HFFc6 (cell line): ENCODE measurements around the gene CLIC3. TPM values are rescaled to one million over a fixed set of nuclear protein-coding genes. Genes with fewer than 3 reads are reported as not detected.
"Not testable (repeated sequence)": the region's sequence is repeated elsewhere in the genome, so short reads cannot be mapped to it uniquely, and the experiment has no call there.

Source experiments
- DNase-seq: peaks from one replicate; pipeline ENCODE4 v3.0.0-alpha.2; 2018
- H3K27ac Mint-ChIP-seq: 2 replicates; pipeline ENCODE4 v1.8.0; 2020; ENCODE audit warnings: mild to moderate bottlenecking, mixed read lengths
- H3K27me3 Mint-ChIP-seq: 2 replicates; pipeline ENCODE4 v1.8.0; 2021; ENCODE audit warnings: mild to moderate bottlenecking, moderate library complexity, mixed read lengths; ENCODE audit not compliant: insufficient read depth
- H3K36me3 Mint-ChIP-seq: 2 replicates; pipeline ENCODE4 v1.8.0; 2021; ENCODE audit warnings: low read depth, mixed read lengths
- H3K4me1 Mint-ChIP-seq: 2 replicates; pipeline ENCODE4 v1.8.0; 2020; ENCODE audit warnings: low read depth, mixed read lengths
- H3K4me3 Mint-ChIP-seq: 2 replicates; pipeline ENCODE4 v1.8.0; 2020; ENCODE audit warnings: mild to moderate bottlenecking, moderate library complexity, mixed read lengths
- H3K9me3 Mint-ChIP-seq: 2 replicates; pipeline ENCODE4 v1.8.0; 2020; ENCODE audit warnings: mild to moderate bottlenecking, mixed read lengths
- total RNA-seq, 6 experiments: library from RNA; stranded (reverse); fragmentation: NEBNext Ultra II Directional; extraction: Animal tissue kit (Norgen Biotek cat#: 25700); gene quantifications; 2 replicates in 1 of 6; 3 replicates in 5 of 6; pipeline ENCODE4 v1.2.3, GENCODE V29; 2021
- TF ChIP-seq, protein P1 (sequence below): fragments of 200-600 bp; sonication (generic); IDR thresholded peaks from 2 replicates; pipeline ENCODE4 v1.5.0; 2021; ENCODE audit warnings: antibody characterized with exemption, mild to moderate bottlenecking

The CLIC3 gene
- total RNA-seq, 6 experiments from 2014 or later = 2.7 to 14.6 (median 4.0) TPM

DNA sequence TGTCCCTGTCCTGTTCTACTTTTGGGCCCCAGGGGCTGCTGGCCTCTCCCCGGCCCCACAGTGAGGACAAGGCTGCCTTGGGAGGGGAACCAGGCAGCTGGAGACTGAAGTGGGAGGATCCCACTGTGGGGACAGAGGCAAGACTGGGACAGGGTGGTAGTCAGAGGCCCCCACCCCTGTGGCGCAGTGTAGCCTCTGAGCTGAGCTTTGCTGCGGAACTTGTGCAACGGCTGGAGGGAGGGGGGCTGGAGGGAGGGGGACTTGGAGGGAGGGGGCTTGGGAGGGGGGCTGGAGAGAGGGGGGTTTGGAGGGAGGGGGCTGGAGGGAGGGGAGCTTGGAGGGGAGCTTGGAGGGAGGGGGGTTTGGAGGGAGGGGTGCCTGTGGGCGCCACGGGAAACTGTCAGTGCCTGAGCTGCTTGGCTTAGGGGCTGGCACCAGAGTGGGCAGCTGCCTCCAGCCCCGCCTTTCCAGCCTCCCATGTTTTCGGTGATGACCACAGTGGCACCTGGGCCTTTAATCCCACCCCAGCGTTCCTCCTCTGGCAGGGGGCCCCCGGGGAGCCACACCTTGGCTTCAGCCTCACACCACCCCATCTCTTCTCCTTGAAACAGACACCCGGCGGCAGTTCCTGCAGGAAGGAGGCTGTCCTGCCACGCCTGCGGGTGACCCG is 37.8 kb upstream of the CLIC3 start:
- TF ChIP-seq, protein P1, sequence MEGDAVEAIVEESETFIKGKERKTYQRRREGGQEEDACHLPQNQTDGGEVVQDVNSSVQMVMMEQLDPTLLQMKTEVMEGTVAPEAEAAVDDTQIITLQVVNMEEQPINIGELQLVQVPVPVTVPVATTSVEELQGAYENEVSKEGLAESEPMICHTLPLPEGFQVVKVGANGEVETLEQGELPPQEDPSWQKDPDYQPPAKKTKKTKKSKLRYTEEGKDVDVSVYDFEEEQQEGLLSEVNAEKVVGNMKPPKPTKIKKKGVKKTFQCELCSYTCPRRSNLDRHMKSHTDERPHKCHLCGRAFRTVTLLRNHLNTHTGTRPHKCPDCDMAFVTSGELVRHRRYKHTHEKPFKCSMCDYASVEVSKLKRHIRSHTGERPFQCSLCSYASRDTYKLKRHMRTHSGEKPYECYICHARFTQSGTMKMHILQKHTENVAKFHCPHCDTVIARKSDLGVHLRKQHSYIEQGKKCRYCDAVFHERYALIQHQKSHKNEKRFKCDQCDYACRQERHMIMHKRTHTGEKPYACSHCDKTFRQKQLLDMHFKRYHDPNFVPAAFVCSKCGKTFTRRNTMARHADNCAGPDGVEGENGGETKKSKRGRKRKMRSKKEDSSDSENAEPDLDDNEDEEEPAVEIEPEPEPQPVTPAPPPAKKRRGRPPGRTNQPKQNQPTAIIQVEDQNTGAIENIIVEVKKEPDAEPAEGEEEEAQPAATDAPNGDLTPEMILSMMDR = no peak
- Mint-ChIP-seq H3K27me3 (no peaks in the 10 kb centered on the region; the same call in 1 of the 2 replicates), H3K4me3 (no peak overlapping the region), H3K36me3 (no peaks in the 10 kb centered on the region), H3K9me3 (no peaks in the 10 kb centered on the region), H3K4me1 (no peaks in the 10 kb centered on the region), H3K27ac (no peak overlapping the region)
- DNase-seq = no peak

DNA sequence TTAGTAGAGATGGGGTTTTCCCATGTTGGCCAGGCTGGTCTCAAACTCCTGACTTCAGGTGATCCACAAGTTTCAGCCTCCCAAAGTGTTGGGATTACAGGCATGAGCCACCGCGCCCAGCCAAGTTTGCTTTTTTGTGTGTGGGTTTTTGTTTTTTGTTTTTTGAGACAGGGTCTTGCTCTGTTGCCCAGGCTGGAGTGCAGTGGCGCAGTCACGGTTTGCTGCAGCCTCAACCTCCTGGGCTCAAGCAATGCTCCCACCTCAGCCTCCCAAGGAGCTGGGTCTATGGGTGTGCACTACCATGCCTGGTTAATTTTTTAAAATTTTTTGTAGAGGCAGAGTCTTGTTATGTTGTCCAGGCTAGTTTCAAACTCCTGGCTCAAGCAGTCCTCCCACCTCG is 37.1 kb upstream of the CLIC3 start:
- not testable (repeated sequence) for H3K36me3 Mint-ChIP-seq, H3K4me1 Mint-ChIP-seq, DNase-seq, H3K27me3 Mint-ChIP-seq, H3K27ac Mint-ChIP-seq, H3K4me3 Mint-ChIP-seq, H3K9me3 Mint-ChIP-seq

DNA sequence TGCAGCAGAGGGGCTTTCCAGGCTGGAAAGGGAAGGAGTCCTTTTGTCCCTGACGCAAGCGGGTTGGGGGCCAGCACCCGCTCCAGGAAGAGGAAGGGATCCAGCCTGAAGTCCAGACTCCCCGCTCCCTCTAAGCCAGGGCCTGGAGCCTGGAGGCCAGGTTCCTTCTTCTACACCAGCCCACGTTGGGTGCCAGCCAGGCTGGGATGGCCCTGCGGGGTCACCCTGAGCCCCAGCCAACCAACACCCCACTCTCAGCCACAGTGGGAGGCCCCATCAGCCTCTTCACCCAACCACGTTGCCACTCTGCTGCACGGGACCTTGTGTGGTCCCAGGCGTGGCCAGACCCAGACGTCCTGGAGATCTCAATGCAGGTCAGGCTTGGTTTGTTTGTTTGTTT is 36.5 kb upstream of the CLIC3 start:
- Mint-ChIP-seq H3K4me1 (no peaks in the 10 kb centered on the region), H3K27ac (no peak overlapping the region), H3K4me3 (no peak overlapping the region), H3K27me3 (no peaks in the 10 kb centered on the region; the same call in 1 of the 2 replicates), H3K36me3 (no peaks in the 10 kb centered on the region), H3K9me3 (no peaks in the 10 kb centered on the region)
- TF ChIP-seq, protein P1 = no peak
- no peak for DNase-seq

DNA sequence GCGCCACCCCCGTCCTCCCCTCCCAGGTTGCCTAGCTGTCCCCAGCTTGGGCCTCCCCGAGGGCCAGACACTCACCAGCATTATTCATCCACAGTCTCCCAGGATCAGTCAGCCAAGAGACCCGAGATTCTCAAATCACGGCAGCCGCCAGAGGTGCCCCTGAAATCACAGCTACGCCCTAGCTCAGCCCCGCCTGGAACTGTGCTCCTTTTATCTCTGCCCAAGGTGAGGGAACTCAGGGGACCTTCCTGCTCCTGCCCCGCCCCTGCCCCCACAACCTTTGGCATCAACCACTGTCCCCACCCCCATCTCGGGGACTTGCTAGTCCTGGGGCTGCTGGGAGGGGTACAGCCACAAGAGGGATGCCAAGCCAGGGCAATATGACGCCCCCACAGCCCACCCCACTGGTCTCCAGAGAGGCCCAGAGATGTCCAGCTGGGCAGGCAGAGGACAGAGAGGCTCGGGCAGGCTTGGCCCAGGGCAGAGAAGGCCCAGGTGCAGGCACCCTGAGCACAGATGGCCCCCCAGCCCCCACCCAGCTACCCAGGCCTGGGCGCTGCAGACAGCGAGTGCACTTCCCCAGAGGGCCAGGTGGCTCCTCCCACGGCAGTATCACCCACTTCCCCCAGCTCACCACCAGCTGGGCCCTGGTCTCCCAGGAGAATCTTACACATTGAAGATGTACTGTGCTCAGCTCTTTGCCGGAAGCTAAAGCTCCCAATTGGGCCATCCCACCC is 35.7 kb upstream of the CLIC3 start, which contains the start of gene FUT7:
Gene FUT7 (minus strand): TSS at position 185 of the 737 bp plus-strand sequence. CDS start 97 bp downstream, at position 88.
- Mint-ChIP-seq H3K4me3 (no peak within 1 kb of the TSS), H3K4me1 (0 out of 2 replicates have a peak, but pooled peaks cover 4% of the 10 kb centered on the region)

DNA sequence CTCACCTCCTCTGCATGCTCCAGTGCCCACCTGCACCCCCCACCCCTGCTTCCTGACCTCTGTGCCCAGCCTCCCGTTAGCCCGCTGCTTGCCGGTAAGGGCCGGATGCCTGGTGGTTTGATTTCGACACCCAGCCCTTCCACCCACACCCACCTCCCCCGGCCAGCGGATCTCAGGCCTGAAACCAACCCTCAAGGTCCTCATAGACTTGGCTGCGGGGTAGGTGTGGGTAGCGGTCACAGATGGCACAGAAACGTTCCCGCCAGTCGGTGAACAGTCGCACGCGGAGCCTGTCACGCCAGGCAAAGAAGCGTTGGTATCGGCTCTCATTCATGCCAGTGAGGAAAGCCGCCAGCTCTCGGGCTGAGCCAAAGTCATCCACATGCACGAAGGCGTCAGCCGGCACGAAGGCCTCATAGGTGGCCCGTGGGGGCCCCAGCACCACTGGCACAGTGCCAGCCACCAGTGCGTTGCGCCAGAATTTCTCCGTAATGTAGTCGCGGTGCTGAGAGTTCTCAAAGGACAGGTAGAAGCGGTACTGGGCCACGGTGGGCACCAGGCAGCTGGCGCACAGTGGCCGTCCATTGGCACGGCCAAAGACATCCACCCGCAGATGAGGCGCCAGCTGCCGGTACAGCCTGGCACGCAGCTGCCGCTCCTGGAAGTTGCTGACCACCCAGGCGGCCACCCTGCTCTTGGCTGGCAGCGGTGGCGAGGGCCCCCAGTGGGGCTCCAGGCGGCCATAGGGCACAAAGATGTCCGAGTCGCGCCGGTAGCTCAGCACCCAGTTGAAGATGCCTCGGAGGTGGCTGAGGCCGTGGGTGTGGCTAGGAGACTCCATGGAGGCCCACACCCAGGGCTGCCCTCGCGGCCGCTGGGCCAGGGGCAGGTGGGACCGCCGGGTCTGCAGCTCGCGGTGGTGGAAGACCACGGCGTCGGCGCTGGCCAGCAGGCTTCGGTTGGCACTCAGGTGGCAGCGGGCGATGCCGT is 34.5 kb upstream of the CLIC3 start:
- TF ChIP-seq, protein P1 = no peak
- no peaks in the 10 kb centered on the region; the same call in 1 of the 2 replicates for H3K27me3 Mint-ChIP-seq
- H3K4me1 Mint-ChIP-seq = 0 out of 2 replicates have a peak, but pooled peaks cover 5% of the 10 kb centered on the region
- no peaks in the 10 kb centered on the region for H3K9me3 Mint-ChIP-seq
- no peak overlapping the region for H3K27ac Mint-ChIP-seq
- no peak overlapping the region for H3K4me3 Mint-ChIP-seq
- no peak for DNase-seq
- H3K36me3 Mint-ChIP-seq = no peaks in the 10 kb centered on the region

More for the DNA sequence above, 35.7 kb upstream of the CLIC3 start, which contains the start of gene FUT7:
- TF ChIP-seq, protein P1 = no peak
- no peaks in the 10 kb centered on the region for H3K36me3 Mint-ChIP-seq
- H3K9me3 Mint-ChIP-seq = no peaks in the 10 kb centered on the region
- H3K27ac Mint-ChIP-seq = no peak within 1 kb of the TSS
- DNase-seq = no peak
- no peaks in the 10 kb centered on the region; the same call in 1 of the 2 replicates for H3K27me3 Mint-ChIP-seq
